HG03175 (cell line): Measurements from ENCODE around the gene ACSS1.

ENCODE experiments used
- ATAC-seq: cut with Tn5 transposase; IDR thresholded peaks from one replicate; pipeline ENCODE4 v1.9.1; 2021; ENCODE audit warnings: mild to moderate bottlenecking, moderate library complexity; ENCODE audit not compliant: unreplicated experiment

The ACSS1 gene

DNA sequence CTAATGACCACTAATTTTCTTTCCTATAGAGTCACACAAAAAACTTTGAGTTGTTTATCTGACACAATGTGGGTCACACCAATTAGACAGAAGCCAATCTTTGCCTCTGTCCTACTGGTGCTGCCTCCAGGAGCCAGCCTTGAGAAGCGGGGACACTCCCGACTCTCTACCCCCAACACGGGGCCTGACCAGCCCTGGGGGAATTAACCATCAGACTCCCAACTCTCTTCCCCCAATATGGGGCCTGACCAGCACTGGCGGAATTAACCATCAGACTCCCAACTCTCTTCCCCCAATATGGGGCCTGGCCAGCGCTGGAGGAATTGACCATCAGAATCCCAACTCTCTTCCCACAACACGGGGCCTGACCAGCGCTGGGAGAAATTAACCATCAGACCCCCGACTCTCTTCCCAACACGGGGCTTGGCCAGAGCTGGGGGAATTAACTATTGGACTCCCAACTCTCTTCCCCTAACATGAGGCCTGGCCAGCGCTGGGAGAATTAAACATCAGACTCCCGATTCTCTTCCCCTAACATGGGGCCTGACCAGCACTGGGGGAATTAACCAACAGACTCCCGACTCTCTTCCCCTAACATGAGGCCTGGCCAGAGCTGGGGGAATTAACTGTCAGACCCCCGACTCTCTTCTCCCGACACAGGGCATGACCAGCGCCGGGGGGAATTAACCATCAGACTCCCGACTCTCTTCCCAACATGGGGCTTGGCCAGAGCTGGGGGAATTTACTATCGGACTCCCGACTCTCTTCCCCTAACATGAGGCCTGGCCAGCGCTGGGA, 96.4 kb downstream of the ACSS1 start:
- ATAC-seq = no peak

DNA sequence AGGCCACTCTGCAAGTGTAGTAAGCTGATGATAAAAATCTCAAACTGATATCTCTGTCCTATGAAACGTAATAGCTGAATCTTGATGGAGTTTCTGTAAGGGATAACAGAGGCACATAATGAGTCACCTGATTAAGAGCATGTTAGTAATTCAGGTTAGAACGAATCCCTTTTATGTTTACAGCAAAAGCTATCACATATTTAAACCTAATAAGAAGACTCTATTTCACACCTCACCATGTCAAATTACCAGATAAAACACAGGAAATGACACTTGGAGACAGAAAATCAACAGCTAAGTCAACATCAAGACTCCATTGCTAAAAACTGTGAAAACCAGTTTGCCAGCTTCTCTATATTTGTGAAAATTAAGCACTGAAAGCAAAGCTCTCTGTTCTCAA, 97.1 kb downstream of the ACSS1 start:
- ATAC-seq = no peak

DNA sequence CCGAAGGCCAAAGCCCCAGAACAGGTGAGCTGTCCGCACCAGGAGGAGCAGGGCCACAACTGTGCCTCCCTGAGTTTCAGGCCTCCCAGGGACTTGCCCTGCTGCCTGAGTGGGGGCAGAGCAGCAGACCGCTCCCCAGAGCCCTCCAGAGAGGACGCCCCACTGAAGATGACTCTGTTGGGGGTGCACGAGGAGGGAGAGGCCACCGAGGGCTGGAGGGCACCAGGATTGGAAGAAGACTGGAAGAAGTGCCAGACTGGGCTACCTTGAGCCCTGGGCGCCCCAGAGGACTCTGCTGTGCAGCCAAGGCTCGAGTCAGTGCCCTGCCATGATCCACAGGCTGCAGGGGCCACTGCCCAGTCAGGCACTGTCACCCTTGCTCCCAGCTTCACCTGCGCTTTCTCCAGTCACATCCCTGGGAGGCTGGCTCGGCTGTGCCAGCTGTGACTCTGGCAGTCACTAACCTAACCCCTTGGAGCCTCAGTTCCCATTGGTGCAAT, 97.6 kb downstream of the ACSS1 start:
- ATAC-seq = no peak

- no peak for ATAC-seq
These were observed 98.2 kb downstream of the ACSS1 start for GRCh38 chr20:24959591-24960301.

DNA sequence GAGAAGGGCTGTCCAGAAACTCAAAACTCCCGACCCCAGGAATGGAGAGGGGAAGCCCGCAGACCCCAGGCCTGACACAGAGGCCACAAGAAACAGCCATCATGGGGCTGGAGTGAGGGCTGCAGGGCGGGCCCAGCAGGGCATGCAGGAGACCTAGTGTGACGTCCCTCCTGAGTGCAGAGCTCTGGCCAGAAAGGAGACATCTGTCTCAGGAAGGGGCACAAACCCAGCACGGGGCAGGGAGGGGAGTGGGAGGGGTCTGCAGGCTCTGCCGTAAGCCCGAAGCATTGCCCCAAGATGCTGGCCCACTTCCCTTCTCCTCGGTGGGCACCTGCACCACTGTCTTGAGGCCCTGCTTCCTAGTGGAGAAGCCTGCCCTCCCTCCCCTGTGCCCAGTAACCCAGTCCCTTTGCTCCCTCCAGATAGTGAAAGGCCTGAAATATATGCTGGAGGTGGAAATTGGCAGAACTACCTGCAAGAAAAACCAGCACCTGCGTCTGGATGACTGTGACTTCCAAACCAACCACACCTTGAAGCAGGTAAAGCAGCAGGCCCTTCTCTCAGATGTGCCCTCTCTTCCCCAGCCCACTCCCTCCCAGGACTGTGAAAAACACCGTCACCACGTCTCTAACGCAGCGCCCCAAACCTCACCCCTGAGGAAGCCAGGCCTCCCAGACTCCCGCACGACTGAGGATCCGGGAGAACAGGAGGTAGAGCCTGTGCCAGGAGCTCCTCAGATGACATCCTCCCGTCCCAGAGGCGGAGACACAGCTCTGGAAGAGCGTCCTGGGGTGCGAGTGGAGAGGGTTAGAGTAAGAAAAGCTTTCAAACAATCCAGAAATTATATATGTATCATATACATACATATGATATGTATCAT, 99.2 kb downstream of the ACSS1 start:
- no peak for ATAC-seq

- ATAC-seq = no peak
These were observed 100.5 kb downstream of the ACSS1 start for GRCh38 chr20:24957326-24958016.
